ENCODE data around the gene ACOT7. TPM values are rescaled to one million over a fixed set of nuclear protein-coding genes. Genes with fewer than 3 reads are reported as not detected.
A peak's percentile ranks its signal among the peaks of the same experiment; 100 is the strongest.
"Not testable (repeated sequence)": the region's sequence is repeated elsewhere in the genome, so short reads cannot be mapped to it uniquely, and the experiment has no call there.

The ACOT7 gene
- total and polyA plus RNA-seq, 3 donors from 2014 or later, result 50.3 to 72.8 (median 52.5) TPM

DNA sequence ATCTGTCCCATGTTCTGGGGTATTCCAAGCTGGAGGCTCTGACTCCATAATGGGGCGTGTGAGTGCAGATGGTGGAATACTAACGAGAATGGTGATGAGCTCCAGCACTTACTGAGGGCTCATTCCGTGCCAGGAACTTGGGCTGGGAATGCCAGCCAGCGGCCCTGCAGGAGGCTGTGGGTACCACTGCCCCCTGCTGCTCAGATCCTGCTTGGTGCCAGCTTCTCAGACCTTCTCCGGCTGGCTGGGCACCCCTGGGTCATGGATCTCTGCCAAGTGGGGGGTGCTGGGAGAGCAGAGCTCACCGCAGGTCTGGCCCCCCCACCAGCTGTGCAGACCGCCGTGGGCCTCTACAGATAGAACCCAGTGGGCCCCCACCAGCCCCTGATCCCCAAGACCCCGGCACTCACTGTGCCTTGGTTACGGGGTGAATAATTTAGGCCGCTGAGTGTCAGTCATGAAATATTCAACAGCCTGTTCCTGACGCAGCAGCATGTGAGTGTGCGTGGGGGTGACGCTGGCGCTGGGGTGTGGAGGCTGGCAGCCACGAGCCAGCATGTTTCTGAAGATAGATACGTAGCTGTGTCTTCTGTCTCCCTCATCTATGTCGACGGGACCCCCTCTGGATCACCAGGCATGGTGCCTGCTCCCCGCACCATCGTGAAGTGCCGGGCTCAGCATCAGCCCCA lies 43.6 kb upstream of the ACOT7 start:
- intact Hi-C loops (cut with DNase I; ENCODE audit: low total_unique reads); H3K36me3 ChIP-seq (ENCODE audit: low read depth, missing control alignments); H3K9me3 ChIP-seq; H3K27me3 ChIP-seq; H3K4me3 ChIP-seq: not testable (repeated sequence)
- H3K27ac ChIP-seq, result peak overlapping the region; percentile 45 to 56
- TF ChIP-seq, protein P1, sequence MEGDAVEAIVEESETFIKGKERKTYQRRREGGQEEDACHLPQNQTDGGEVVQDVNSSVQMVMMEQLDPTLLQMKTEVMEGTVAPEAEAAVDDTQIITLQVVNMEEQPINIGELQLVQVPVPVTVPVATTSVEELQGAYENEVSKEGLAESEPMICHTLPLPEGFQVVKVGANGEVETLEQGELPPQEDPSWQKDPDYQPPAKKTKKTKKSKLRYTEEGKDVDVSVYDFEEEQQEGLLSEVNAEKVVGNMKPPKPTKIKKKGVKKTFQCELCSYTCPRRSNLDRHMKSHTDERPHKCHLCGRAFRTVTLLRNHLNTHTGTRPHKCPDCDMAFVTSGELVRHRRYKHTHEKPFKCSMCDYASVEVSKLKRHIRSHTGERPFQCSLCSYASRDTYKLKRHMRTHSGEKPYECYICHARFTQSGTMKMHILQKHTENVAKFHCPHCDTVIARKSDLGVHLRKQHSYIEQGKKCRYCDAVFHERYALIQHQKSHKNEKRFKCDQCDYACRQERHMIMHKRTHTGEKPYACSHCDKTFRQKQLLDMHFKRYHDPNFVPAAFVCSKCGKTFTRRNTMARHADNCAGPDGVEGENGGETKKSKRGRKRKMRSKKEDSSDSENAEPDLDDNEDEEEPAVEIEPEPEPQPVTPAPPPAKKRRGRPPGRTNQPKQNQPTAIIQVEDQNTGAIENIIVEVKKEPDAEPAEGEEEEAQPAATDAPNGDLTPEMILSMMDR (IDR thresholded peaks at IDR 0.05), result peak in 1 of 3 experiments; percentile 33
- peak; percentile 79 for DNase-seq
- WGBS, 2 donors, result 40 to 60% methylated on average over 11 to 21 of the region's 22 CpGs
- peaks cover 22% of the 10 kb centered on the region for H3K4me1 ChIP-seq

DNA sequence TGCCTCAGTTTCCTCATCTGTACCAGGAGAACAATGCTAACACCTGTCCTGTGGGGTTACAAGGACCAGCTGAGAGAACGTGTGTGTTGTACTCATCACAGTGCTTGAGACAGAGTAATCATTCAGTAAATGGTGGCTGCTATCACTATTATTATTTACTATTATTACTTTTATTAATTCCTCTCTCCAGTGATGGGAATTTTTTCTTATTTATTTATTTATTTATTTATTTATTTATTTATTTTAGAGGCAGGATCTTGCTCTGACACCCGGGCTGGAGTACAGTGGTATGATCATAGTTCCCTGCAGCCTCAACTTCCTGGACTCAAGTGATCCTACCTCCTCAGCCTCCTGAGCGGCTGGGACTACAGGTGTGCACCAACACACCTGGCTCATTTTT lies 42.7 kb upstream of the ACOT7 start:
- intact Hi-C loops (cut with DNase I; ENCODE audit: low total_unique reads); H3K9me3 ChIP-seq; H3K27me3 ChIP-seq; DNase-seq; H3K4me3 ChIP-seq; H3K36me3 ChIP-seq (ENCODE audit: low read depth, missing control alignments): not testable (repeated sequence)
- Histone ChIP-seq H3K4me1 (peaks cover 22% of the 10 kb centered on the region), H3K27ac (peak overlapping the region in 1 of 2 donors; percentile 50)
- WGBS, 2 donors, result 76 to 86% methylated on average over 3 of the region's 3 CpGs

DNA sequence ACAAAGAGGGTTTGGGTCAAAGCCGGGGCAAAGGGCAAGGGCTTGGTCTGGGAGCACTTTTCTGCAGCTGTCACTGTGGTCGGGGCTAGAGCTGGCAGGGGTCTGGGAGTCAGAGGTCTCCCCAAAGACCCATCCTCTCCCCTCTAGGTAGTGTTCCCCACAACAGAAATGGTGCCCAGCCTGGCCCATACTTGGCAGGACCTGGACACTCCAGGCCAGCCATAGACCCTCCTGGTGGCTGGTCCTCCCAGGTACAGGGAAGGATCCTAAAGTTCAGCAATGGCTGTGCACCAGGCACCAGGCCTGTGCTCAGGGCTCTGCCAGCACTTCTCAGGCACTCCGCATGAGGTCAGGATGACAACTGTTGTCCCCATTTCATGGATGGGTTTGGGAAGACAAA lies 42.0 kb upstream of the ACOT7 start:
- peak overlapping the region; percentile 19 to 50 for H3K27ac ChIP-seq
- H3K9me3 ChIP-seq, result no peaks in the 10 kb centered on the region
- H3K4me1 ChIP-seq, result peaks cover 22% of the 10 kb centered on the region
- TF ChIP-seq, protein P1 (IDR thresholded peaks at IDR 0.05), result no peak
- no peak for TF ChIP-seq POLR2A (IDR thresholded peaks at IDR 0.05)
- no peak for DNase-seq
- 68 to 95% methylated on average over 3 of the region's 3 CpGs for WGBS, 2 donors
- no peaks in the 10 kb centered on the region for H3K36me3 ChIP-seq (ENCODE audit: low read depth, missing control alignments)
- H3K4me3 ChIP-seq, result no peak overlapping the region
- intact Hi-C loops (cut with DNase I; ENCODE audit: low total_unique reads), result no loop called here
- H3K27me3 ChIP-seq, result no peaks in the 10 kb centered on the region

DNA sequence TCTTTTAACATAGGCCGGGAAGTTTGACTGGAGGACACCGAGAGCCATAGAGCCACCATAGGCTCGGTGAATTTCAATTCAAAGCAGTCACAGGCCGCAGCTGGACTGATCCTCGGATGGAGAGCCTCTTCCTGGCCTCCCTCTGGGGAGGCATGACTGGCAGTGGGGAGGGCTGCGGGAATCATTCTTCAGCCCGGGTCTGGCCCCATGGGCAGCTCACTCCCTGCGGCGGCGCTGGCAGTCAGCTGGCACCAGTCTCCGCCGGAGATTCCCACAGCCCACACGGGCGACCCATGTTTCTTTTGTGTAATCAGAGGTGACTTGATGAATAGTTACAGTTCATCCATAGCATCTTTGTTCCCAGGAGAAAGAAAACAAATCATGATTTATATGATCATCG lies 41.6 kb upstream of the ACOT7 start:
- Histone ChIP-seq H3K9me3 (no peaks in the 10 kb centered on the region), H3K27ac (peak overlapping the region; percentile 19 to 31), H3K36me3 (ENCODE audit: low read depth, missing control alignments) (no peaks in the 10 kb centered on the region), H3K27me3 (no peaks in the 10 kb centered on the region), H3K4me3 (no peak overlapping the region), H3K4me1 (peaks cover 21% of the 10 kb centered on the region)
- intact Hi-C loops (cut with DNase I; ENCODE audit: low total_unique reads), result no loop called here
- DNase-seq, result peak; percentile 85
- no peak for TF ChIP-seq POLR2A (IDR thresholded peaks at IDR 0.05)
- TF ChIP-seq, protein P1 (IDR thresholded peaks at IDR 0.05), result no peak
- 79 to 80% methylated on average over 14 to 15 of the region's 15 CpGs for WGBS, 2 donors

DNA sequence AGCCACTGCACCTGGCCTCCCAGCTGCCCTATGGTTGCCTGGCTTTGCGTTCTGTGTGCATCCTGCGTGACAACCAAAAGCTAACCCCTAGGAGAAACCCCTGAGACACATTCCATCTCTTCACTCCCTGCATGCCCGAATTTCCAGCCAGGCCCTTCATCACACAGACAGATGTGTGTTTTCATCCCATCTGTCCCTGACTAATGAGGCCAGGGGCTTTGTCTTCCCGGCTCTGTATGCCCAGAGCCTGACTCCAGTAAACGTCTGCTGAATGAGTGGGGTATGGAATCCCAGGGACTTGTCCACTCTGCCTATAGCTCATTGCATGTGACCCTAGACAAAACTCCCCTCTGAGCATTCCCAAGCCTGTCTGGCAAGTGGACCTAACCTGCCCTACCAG lies 40.6 kb upstream of the ACOT7 start:
- DNase-seq, result no peak
- H3K27ac ChIP-seq, result peak overlapping the region in 1 of 2 donors; percentile 19
- no peak overlapping the region for H3K4me3 ChIP-seq
- intact Hi-C loops (cut with DNase I; ENCODE audit: low total_unique reads), result no loop called here
- H3K36me3 ChIP-seq (ENCODE audit: low read depth, missing control alignments), result no peaks in the 10 kb centered on the region
- no peaks in the 10 kb centered on the region for H3K27me3 ChIP-seq
- 80 to 82% methylated on average over 5 of the region's 5 CpGs for WGBS, 2 donors
- H3K4me1 ChIP-seq, result peaks cover 19% of the 10 kb centered on the region
- TF ChIP-seq, protein P1 (IDR thresholded peaks at IDR 0.05), result no peak
- TF ChIP-seq POLR2A (IDR thresholded peaks at IDR 0.05), result no peak
- no peaks in the 10 kb centered on the region for H3K9me3 ChIP-seq

DNA sequence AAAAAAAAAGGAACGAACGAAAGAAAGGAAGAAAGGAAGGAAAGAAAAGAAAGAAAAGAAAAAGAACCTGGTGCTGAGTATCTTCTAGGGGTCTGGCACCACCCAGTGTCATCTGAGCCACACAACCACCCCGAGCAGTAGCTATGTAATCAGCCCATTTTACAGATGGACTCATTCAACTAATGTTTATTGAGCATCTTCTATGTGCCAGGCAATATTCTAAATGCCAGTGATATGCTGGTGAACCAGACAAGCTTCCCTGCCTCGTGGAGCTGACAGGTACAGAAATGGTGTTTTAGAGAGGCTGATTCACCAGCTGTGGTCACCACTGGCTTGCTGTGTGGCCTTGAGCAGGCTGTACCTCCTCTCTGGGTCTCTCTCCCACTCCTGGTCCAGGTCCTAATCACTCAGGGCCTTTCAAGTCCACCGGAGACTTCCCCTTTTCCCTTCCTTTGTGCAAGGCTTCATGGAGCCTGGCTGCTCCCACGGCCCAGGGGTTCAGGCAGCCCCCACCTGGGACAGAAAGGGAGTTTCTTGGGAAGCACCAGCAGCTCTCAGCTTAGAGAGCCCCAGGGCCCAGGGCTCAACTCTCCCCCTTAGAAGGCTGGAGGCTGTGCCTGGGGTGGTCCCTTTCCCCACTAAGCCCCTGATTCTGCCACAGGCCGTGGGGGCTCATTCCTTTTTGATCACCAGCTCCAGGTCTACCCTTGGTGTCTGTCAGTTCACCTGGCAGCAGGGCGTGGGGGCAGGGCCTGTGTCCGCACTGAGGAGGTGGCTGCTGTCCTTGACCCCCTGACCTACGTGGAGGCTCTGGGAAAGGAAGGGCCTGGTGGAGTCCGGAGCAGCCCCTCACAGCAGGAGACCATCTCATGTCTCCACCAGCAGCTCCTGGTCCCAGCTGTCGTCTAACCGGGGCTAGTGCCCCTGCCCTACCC lies 38.3 kb upstream of the ACOT7 start:
- H3K9me3 ChIP-seq; H3K27me3 ChIP-seq; intact Hi-C loops (cut with DNase I; ENCODE audit: low total_unique reads); H3K27ac ChIP-seq; H3K4me3 ChIP-seq; DNase-seq; H3K36me3 ChIP-seq (ENCODE audit: low read depth, missing control alignments): not testable (repeated sequence)
- whole genome bisulfite sequencing, 2 donors, result 71 to 78% methylated on average over 7 to 11 of the region's 13 CpGs
- H3K4me1 ChIP-seq, result peaks cover 19% of the 10 kb centered on the region

DNA sequence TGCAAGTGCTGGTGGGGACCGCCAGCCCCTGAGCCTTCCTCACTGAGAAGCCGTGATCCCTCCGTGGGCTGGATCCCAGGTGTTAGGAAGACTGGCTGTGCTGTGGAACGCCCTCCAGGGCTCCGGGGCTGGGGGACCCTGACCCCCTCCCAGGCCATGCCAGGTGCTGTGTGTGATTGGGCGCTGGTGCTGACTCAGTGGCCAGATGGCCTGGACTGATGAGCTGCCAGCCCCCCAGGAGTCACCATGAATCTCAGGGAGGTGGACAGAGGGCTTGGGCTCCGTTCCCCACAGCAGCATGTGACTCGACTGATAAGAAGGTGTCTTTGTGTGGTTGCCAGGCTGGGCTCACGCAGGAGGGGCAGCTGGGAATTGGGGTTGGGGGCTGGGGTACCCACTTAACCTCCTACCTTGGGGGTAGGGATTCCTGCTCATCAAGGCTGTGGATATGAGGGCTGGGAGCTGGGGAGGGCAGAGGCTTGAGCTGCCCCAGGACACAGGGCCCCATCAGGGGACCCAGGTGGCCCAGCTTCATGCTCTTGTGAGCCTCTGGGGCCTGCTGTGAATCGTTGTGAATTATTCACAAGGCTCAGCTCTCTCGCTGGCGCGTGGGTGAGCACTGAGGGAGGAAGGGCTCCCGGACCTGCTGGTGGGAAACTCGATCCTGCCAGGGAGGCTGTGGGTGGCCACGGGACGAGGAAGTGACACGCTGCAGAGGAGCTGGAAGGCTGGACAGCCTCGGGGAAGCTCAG lies 36.3 kb upstream of the ACOT7 start:
- H3K36me3 ChIP-seq (ENCODE audit: low read depth, missing control alignments); H3K4me3 ChIP-seq; H3K27ac ChIP-seq; H3K9me3 ChIP-seq; H3K27me3 ChIP-seq; H3K4me1 ChIP-seq; DNase-seq; intact Hi-C loops (cut with DNase I; ENCODE audit: low total_unique reads): not testable (repeated sequence)
- WGBS, 2 donors, result 59 to 66% methylated on average over 5 to 17 of the region's 19 CpGs

Measured in testis (tissue), 3 donors.